ENCODE measurements around the gene CARHSP1. TPM values are rescaled to one million over a fixed set of nuclear protein-coding genes. Genes with fewer than 3 reads are reported as not detected.

Gene CARHSP1
- polyA plus RNA-seq, 1 of the 3 experiments (the other 2 are of a cell fraction), result 93.6 TPM

DNA sequence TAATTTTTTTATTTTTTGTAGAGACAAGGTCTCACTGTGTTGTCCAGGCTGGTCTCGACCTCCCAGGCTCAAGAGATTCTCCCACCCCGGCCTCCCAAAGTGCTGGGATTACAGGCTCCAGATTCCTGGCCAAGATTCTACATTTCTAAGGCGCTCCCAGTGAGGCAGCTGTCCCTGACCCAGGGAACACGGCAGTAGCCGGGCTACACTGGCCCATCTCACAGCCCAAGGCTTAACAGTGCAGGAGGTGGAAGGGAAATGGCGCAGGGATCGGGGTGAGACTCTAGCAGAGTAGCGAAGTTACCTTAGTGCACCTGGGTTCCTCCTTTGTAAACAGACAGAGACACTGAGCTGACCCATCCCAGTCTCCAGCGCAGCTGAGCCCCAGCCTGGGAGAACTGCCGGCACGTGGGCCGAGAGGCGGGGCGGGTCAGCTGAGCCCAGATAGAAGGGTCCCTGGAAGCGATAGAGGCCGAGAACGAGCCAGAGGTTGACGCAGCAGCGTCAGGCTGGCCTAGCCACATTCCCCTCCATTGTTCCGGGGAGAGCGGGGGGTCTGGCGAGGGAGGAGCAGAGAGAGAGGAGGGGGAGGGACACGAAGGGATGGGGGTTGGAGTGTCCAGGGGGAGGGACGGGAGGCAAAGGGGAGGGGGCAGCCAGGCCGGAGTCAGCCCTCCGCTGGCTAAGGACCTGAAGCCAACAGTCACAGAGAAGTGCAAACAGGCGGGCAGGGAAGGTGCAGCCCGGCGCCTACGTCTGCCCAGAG lies 2.5 kb downstream of the CARHSP1 start:
- no peaks in the 10 kb centered on the region for H3K9me2 ChIP-seq
- H2AFZ ChIP-seq (ENCODE audit: low read depth), result no peak overlapping the region
- TF ChIP-seq USF1 (IDR thresholded peaks at IDR 0.05; ENCODE audit: borderline replicate concordance, low read depth) (no peak), MXI1 (IDR thresholded peaks at IDR 0.05; ENCODE audit: low read depth, low read length) (peak; percentile 91), EZH2phosphoT487 (IDR thresholded peaks at IDR 0.05; ENCODE audit: borderline replicate concordance, low read depth) (no peak), USF2 (IDR thresholded peaks at IDR 0.05; ENCODE audit: borderline replicate concordance, low read depth, low read length) (peak; percentile 28; the same call in 1 of the 2 replicates), CHD2 (IDR thresholded peaks at IDR 0.05; ENCODE audit: low read length, partially characterized antibody) (peak; percentile 23)
- H3K27ac ChIP-seq (ENCODE audit: low read depth in 2 of 2, low read length in 1 of 2), result no peak overlapping the region; a peak in 1 of 4 replicates
- peaks cover 50% of the 10 kb centered on the region for H4K20me1 ChIP-seq (ENCODE audit: insufficient read depth)
- ChIA-PET POLR2A (no interaction called here), CTCF (interaction anchor here (0.9 kb wide), 1 partner anchor 12 kb away, joined by 3 read pairs; no protein-coding TSS in a partner anchor)
- peak; percentile 67 for DNase-seq
- H3K79me2 ChIP-seq (ENCODE audit: insufficient read depth), result peaks cover 69% of the 10 kb centered on the region
- peak overlapping the region; percentile 62 to 81 for H3K4me3 ChIP-seq (ENCODE audit: low read depth in 2 of 2, low read length in 1 of 2)
- WGBS (ENCODE audit: low lambda C conversion rate), result 58% methylated on average over 26 of the region's 30 CpGs
- no peaks in the 10 kb centered on the region for H3K27me3 ChIP-seq (ENCODE audit: insufficient read depth)
- H3K36me3 ChIP-seq (replicated peaks in 1 of 2; ENCODE audit: control insufficient read depth in 1 of 2, insufficient read depth in 2 of 2, low read length in 1 of 2), result no peaks in the 10 kb centered on the region
- peak overlapping the region; percentile 88; the same call in 1 of the 2 replicates for H3K9ac ChIP-seq
- peak overlapping the region; percentile 100 for H3K4me2 ChIP-seq
- peaks cover 33 to 35% of the 10 kb centered on the region in 2 experiments; a peak in 2 of 4 replicates for H3K4me1 ChIP-seq (ENCODE audit: control insufficient read depth in 1 of 2, insufficient read depth in 2 of 2, low read depth in 1 of 2, low read length in 1 of 2)
- H3K9me3 ChIP-seq, result no peaks in the 10 kb centered on the region
- peaks cover 4% of the 10 kb centered on the region for H3F3A ChIP-seq (replicated peaks; ENCODE audit: insufficient read depth)

DNA sequence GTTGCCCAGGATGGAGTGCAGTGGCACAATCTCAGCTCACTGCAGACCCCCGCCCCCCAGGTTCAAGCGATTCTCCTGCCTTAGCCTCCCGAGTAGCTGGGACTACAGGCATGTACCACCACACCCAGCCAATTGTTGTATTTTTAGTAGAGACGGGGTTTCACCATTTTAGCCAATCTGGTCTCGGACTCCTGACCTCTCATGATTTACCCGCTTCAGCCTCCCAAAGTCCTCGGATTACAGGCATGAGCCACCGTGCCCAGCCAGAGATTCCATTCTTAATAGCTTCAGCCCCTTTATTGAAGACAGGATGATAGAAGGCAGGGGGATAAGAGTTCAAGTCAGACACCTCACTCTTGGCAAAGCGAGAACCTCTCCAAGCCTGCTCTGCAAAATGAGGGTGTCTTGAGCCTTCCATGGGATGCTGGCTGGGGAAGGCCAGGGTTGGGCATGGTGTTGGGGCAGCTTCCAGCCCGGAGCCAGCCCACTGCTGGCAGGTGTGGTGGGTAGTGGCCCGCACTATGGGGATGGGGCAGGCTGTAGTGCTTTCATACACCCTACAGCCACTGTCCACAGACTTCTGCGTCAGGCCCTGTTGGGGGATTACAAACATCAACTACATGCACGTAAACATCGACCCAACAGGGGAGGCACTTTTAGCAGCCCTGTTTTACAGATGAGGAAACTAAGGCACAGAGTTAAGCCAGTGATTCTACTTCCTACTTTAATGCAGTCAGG lies 3.5 kb downstream of the CARHSP1 start:
- peaks cover 56% of the 10 kb centered on the region for H4K20me1 ChIP-seq (ENCODE audit: insufficient read depth)
- H3K9me2 ChIP-seq, result no peaks in the 10 kb centered on the region
- H3K27ac ChIP-seq (ENCODE audit: low read depth in 2 of 2, low read length in 1 of 2), result no peak overlapping the region
- WGBS (ENCODE audit: low lambda C conversion rate), result 92% methylated on average over 14 of the region's 14 CpGs
- peak overlapping the region; percentile 100; the same call in 1 of the 2 replicates for H3K4me2 ChIP-seq
- peaks cover 29 to 35% of the 10 kb centered on the region in 2 experiments; a peak in 2 of 4 replicates for H3K4me1 ChIP-seq (ENCODE audit: control insufficient read depth in 1 of 2, insufficient read depth in 2 of 2, low read depth in 1 of 2, low read length in 1 of 2)
- no peaks in the 10 kb centered on the region for H3K9me3 ChIP-seq
- H2AFZ ChIP-seq (ENCODE audit: low read depth), result no peak overlapping the region
- POLR2A ChIA-PET, result no interaction called here
- no peaks in the 10 kb centered on the region for H3K27me3 ChIP-seq (ENCODE audit: insufficient read depth)
- DNase-seq, result no peak
- no peak overlapping the region for H3K4me3 ChIP-seq (ENCODE audit: low read depth in 2 of 2, low read length in 1 of 2)
- H3F3A ChIP-seq (replicated peaks; ENCODE audit: insufficient read depth), result no peaks in the 10 kb centered on the region
- H3K36me3 ChIP-seq (replicated peaks in 1 of 2; ENCODE audit: control insufficient read depth in 1 of 2, insufficient read depth in 2 of 2, low read length in 1 of 2), result no peaks in the 10 kb centered on the region
- TF ChIP-seq USF2 (IDR thresholded peaks at IDR 0.05; ENCODE audit: borderline replicate concordance, low read depth, low read length) (no peak), FOSL2 (IDR thresholded peaks at IDR 0.05; ENCODE audit: borderline replicate concordance, low read depth) (no peak), NRF1 (IDR thresholded peaks at IDR 0.05; ENCODE audit: low read depth, low read length) (no peak), USF1 (IDR thresholded peaks at IDR 0.05; ENCODE audit: borderline replicate concordance, low read depth) (no peak), EP300 (IDR thresholded peaks at IDR 0.05; ENCODE audit: borderline replicate concordance in 1 of 2, low read depth in 1 of 2, low read length in 1 of 2) (no peak), PBX3 (IDR thresholded peaks at IDR 0.05) (no peak), IRF3 (IDR thresholded peaks at IDR 0.05; ENCODE audit: low read depth, low read length) (no peak), SIN3A (IDR thresholded peaks at IDR 0.05; ENCODE audit: borderline replicate concordance, low read depth, low read length) (no peak), TCF12 (IDR thresholded peaks at IDR 0.05) (no peak), SMC3 (IDR thresholded peaks at IDR 0.05; ENCODE audit: low read depth, low read length) (no peak), MXI1 (IDR thresholded peaks at IDR 0.05; ENCODE audit: low read depth, low read length) (no peak)
- TF ChIP-seq, protein P1, sequence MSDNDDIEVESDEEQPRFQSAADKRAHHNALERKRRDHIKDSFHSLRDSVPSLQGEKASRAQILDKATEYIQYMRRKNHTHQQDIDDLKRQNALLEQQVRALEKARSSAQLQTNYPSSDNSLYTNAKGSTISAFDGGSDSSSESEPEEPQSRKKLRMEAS (IDR thresholded peaks at IDR 0.05; ENCODE audit: low read depth), result no peak
- peaks cover 78% of the 10 kb centered on the region for H3K79me2 ChIP-seq (ENCODE audit: insufficient read depth)
- no peak overlapping the region for H3K9ac ChIP-seq
- CTCF ChIA-PET, result interaction anchor here (0.6 to 2.2 kb wide), 4 partner anchors 13 to 205 kb away, joined by 3 to 5 read pairs (median 4); no protein-coding TSS in a partner anchor

All from SK-N-SH (cell line).